Gastroesophageal sphincter (tissue), 4 donors: ENCODE results near the gene PTPRN2. TPM values are rescaled to one million over a fixed set of nuclear protein-coding genes. Genes with fewer than 3 reads are reported as not detected.

Experiments used
- ATAC-seq: fragments of 150-250 bp; one replicate; pipeline ENCODE4 v1.9.1; 2016; ENCODE audit warnings: mild to moderate bottlenecking, moderate library complexity
- H3K27ac ChIP-seq, 4 donors: fragments of 200-600 bp; sonication (generic) in 3 of 4; 1 replicate in 3 of 4; 2 replicates in 1 of 4; pipeline ENCODE4 v1.5.1; 2016 to 2019
- H3K27me3 ChIP-seq: fragments of 200-600 bp; sonication (generic); one replicate; pipeline ENCODE4 v1.5.1; 2019
- H3K36me3 ChIP-seq, 2 donors: fragments of 200-600 bp; sonication (generic); one replicate each; pipeline ENCODE4 v1.5.1; 2019; ENCODE audit warnings: control low read depth in 1 of 2
- H3K4me1 ChIP-seq, 3 donors: fragments of 200-600 bp; sonication (generic); 1 replicate in 2 of 3; 2 replicates in 1 of 3; pipeline ENCODE4 v1.5.1; 2016 to 2019; ENCODE audit warnings: control low read depth in 2 of 3
- H3K4me3 ChIP-seq, 2 donors: fragments of 200-600 bp; sonication (generic); one replicate each; pipeline ENCODE4 v1.5.1; 2019; ENCODE audit warnings: mild to moderate bottlenecking in 1 of 2, moderate library complexity in 1 of 2
- H3K9me3 ChIP-seq, 3 donors: fragments of 200-600 bp; sonication (generic); one replicate each; pipeline ENCODE4 v1.5.1; 2017 to 2019; ENCODE audit warnings: control low read depth in 2 of 3
- EP300 ChIP-seq: sonication (generic); formaldehyde crosslinking; IDR thresholded peaks from one replicate; pipeline ENCODE4 v1.6.1; 2017; ENCODE audit warnings: antibody characterized with exemption, mild to moderate bottlenecking
- POLR2A ChIP-seq, 2 donors: fragments of 450-650 bp; IDR thresholded peaks; one replicate each; pipeline ENCODE4 v1.6.1; 2017; ENCODE audit warnings: antibody characterized with exemption in 2 of 2, mild to moderate bottlenecking in 2 of 2, moderate library complexity in 1 of 2
- POLR2AphosphoS5 ChIP-seq: sonication (generic); formaldehyde crosslinking; IDR thresholded peaks from one replicate; pipeline ENCODE4 v1.6.1; 2017; ENCODE audit warnings: antibody characterized with exemption
- WGBS, 2 donors: methylation state at CpG; one replicate each; pipeline ENCODE4 v1.1.5; 2018; ENCODE audit warnings: low coverage in 1 of 2; 5-methylcytosine and 5-hydroxymethylcytosine counted together
- total RNA-seq, 4 donors: library from RNA; depleted of rRNA; stranded (reverse); fragments of >200 nt; gene quantifications; one replicate each; pipeline ENCODE4 v1.1.0, GENCODE V29; 2016
- TF ChIP-seq, protein P1 (sequence below), 4 experiments: fragments of 200-600 bp in 2 of 4; fragments of 450-650 bp in 2 of 4; sonication (generic) in 1 of 4; IDR thresholded peaks; one replicate each; pipeline ENCODE4 v1.5.1; 2017 to 2019; ENCODE audit warnings: antibody characterized with exemption in 4 of 4, mild to moderate bottlenecking in 2 of 4, moderate library complexity in 2 of 4

Gene PTPRN2
- total RNA-seq, 4 donors from 2014 or later = 1.7 to 4.7 (median 3.3) TPM

- 66% methylated on average over 8 of the region's 19 CpGs; no CpG with 5 or more reads in 1 of the 2 donors for WGBS, 2 donors
- ATAC-seq = no peak
- H3K4me1 ChIP-seq = no peaks in the 10 kb centered on the region
- TF ChIP-seq POLR2A (IDR thresholded peaks at IDR 0.05) = no peak
- TF ChIP-seq, protein P1, sequence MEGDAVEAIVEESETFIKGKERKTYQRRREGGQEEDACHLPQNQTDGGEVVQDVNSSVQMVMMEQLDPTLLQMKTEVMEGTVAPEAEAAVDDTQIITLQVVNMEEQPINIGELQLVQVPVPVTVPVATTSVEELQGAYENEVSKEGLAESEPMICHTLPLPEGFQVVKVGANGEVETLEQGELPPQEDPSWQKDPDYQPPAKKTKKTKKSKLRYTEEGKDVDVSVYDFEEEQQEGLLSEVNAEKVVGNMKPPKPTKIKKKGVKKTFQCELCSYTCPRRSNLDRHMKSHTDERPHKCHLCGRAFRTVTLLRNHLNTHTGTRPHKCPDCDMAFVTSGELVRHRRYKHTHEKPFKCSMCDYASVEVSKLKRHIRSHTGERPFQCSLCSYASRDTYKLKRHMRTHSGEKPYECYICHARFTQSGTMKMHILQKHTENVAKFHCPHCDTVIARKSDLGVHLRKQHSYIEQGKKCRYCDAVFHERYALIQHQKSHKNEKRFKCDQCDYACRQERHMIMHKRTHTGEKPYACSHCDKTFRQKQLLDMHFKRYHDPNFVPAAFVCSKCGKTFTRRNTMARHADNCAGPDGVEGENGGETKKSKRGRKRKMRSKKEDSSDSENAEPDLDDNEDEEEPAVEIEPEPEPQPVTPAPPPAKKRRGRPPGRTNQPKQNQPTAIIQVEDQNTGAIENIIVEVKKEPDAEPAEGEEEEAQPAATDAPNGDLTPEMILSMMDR (IDR thresholded peaks at IDR 0.05) = no peak
- TF ChIP-seq EP300 = no peak
- TF ChIP-seq POLR2AphosphoS5 = no peak
- H3K27ac ChIP-seq = no peak overlapping the region
- peaks cover 0 to 37% (median 0%) of the 10 kb centered on the region in 3 donors for H3K9me3 ChIP-seq
- peaks cover 40% of the 10 kb centered on the region for H3K27me3 ChIP-seq
- no peak overlapping the region for H3K4me3 ChIP-seq
- H3K36me3 ChIP-seq = no peaks in the 10 kb centered on the region
Measured at GRCh38 chr7:157528785-157529341, 1058.8 kb downstream of the PTPRN2 start.

GRCh38 chr7:157527686-157528085 lies 1059.9 kb downstream of the PTPRN2 start:
- TF ChIP-seq EP300 (no peak), POLR2A (IDR thresholded peaks at IDR 0.05) (no peak), POLR2AphosphoS5 (no peak)
- TF ChIP-seq, protein P1 (IDR thresholded peaks at IDR 0.05) = no peak
- H3K4me1 ChIP-seq = no peaks in the 10 kb centered on the region
- H3K27me3 ChIP-seq = peaks cover 49% of the 10 kb centered on the region
- no peak overlapping the region for H3K27ac ChIP-seq
- H3K36me3 ChIP-seq = no peaks in the 10 kb centered on the region
- WGBS, 2 donors = 100% methylated on average over 3 of the region's 19 CpGs; no CpG with 5 or more reads in 1 of the 2 donors
- no peak overlapping the region for H3K4me3 ChIP-seq
- H3K9me3 ChIP-seq = peaks cover 0 to 30% (median 0%) of the 10 kb centered on the region in 3 donors
- no peak for ATAC-seq

DNA sequence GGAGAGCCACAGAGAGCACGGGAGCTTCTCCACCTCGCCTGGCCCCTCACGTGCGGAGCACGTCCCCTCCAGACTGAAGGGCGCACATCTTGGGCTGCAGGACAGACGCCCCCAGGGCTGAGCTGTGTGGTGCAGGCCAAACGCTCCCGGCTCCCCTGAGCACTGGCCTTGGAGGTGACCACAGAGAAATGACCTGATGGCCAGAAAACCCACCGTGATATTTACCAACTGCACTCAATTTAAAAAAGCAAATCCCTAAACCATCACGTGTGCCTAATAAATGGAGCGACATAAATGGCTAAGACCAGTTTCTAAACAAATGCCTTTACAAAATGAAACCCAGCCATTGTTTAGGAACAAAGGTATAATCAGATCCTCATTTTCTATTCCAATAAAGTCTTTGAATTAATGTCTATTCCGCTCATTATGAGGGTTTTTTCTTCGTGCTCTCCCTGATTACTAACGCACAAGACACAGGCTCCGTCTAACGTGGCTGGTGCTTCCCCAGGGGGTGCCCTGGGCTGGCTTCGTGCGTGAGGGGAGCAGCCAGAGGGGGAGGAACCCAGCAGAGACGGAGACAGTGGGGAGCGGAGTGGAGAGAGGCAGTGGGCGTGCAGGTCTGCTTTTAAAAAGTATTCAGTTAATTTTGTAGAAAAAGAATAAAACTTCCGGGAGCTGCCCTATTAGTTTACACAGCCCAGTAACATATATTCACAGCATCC lies 1060.5 kb downstream of the PTPRN2 start:
- no peak for ATAC-seq

DNA sequence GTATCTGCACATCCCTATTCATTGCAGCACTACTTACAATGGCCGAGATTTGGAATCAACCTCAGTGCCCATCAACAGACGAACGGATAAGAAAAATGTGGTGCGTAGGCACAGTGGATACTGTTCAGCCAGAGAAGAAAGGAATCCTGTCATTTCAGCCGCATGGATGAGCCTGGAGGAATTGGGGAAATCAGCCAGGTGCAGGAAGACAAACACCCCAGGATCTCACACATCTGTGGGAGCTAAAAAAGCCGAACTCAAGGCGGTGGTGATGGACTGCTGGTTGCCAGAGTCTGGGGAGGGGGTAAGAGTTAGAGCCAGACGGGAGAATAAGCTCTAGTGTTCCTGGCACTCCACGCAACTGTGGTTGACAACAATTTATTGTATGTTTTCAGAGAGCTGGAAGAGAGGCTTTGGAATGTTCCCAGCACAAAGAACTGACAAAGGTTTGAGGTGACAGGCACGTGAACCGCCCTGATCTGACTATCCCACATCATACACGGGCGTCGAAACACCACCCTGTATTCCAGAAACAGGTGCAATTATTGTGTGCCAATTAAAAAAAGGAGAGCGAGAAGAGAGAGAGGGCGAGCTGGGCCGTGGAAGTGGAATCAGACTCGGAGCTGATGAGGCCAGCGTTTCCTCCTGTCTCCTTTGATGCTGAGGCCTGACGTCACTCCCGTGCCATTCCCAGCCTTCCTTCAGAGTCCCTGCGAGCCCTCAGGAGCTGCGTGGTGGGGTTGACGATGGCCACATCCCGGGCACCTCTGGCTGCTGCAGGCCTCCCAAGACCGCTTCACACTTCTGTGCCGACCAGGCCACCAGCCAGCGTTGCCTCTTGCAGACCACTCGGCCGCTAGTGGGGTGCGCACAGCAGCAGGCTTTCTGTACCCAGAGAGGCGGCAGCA lies 1061.4 kb downstream of the PTPRN2 start:
- Histone ChIP-seq H3K9me3 (peaks cover 0 to 18% (median 0%) of the 10 kb centered on the region in 3 donors), H3K4me3 (no peak overlapping the region), H3K36me3 (no peaks in the 10 kb centered on the region), H3K4me1 (no peaks in the 10 kb centered on the region), H3K27ac (no peak overlapping the region), H3K27me3 (peaks cover 49% of the 10 kb centered on the region)
- ATAC-seq = no peak
- 59% methylated on average over 21 to 22 of the region's 32 CpGs for WGBS, 2 donors
- no peak for TF ChIP-seq EP300
- TF ChIP-seq POLR2A (IDR thresholded peaks at IDR 0.05) = no peak
- TF ChIP-seq POLR2AphosphoS5 = no peak
- TF ChIP-seq, protein P1 (IDR thresholded peaks at IDR 0.05) = no peak

More for the DNA sequence above, 1060.5 kb downstream of the PTPRN2 start:
- Histone ChIP-seq H3K4me3 (no peak overlapping the region), H3K27ac (no peak overlapping the region), H3K27me3 (peaks cover 49% of the 10 kb centered on the region), H3K9me3 (peaks cover 0 to 23% (median 0%) of the 10 kb centered on the region in 3 donors), H3K36me3 (no peaks in the 10 kb centered on the region), H3K4me1 (no peaks in the 10 kb centered on the region)
- no peak for TF ChIP-seq EP300
- TF ChIP-seq POLR2AphosphoS5 = no peak
- no peak for TF ChIP-seq POLR2A (IDR thresholded peaks at IDR 0.05)
- TF ChIP-seq, protein P1 (IDR thresholded peaks at IDR 0.05) = no peak
- 63 to 67% methylated on average over 6 to 16 of the region's 23 CpGs for WGBS, 2 donors
